Osteocyte (in vitro differentiated cells): ENCODE data around the gene KAZN. TPM values are rescaled to one million over a fixed set of nuclear protein-coding genes. Genes with fewer than 3 reads are reported as not detected.

Experiments
- DNase-seq: peaks from one replicate; pipeline ENCODE4 v3.0.0; 2021; ENCODE audit warnings: mixed read lengths; ENCODE audit not compliant: unreplicated experiment; ENCODE audit errors: extremely low spot score
- H3K27ac Mint-ChIP-seq: one replicate; pipeline ENCODE4 v1.8.0; 2021; ENCODE audit warnings: mild to moderate bottlenecking, mixed read lengths; ENCODE audit not compliant: unreplicated experiment
- H3K27me3 Mint-ChIP-seq: one replicate; pipeline ENCODE4 v1.8.0; 2021; ENCODE audit warnings: mixed read lengths; ENCODE audit not compliant: unreplicated experiment
- H3K36me3 Mint-ChIP-seq: one replicate; pipeline ENCODE4 v1.8.0; 2021; ENCODE audit warnings: mixed read lengths; ENCODE audit not compliant: unreplicated experiment
- H3K4me1 Mint-ChIP-seq: one replicate; pipeline ENCODE4 v1.8.0; 2021; ENCODE audit warnings: mixed read lengths; ENCODE audit not compliant: unreplicated experiment
- H3K4me3 Mint-ChIP-seq: one replicate; pipeline ENCODE4 v1.8.0; 2021; ENCODE audit warnings: mild to moderate bottlenecking, moderate library complexity, mixed read lengths; ENCODE audit not compliant: unreplicated experiment
- H3K9me3 Mint-ChIP-seq: one replicate; pipeline ENCODE4 v1.8.0; 2021; ENCODE audit warnings: mixed read lengths; ENCODE audit not compliant: unreplicated experiment
- CTCF ChIP-seq: fragments of 200-600 bp; sonication (generic); IDR thresholded peaks from 2 replicates; pipeline ENCODE4 v1.5.0; 2021; ENCODE audit warnings: antibody characterized with exemption, mild to moderate bottlenecking, moderate library complexity
- total RNA-seq: library from RNA; stranded (reverse); gene quantifications from 2 replicates; pipeline ENCODE4 v1.2.1, GENCODE V29; 2021

Gene KAZN
- total RNA-seq, 1 donor from 2014 or later, result 47.1 TPM

GRCh38 chr1:15048437-15048980 is 450.0 kb downstream of the KAZN start:
- Mint-ChIP-seq H3K4me3 (no peak overlapping the region), H3K9me3 (no peaks in the 10 kb centered on the region), H3K4me1 (peaks cover 6% of the 10 kb centered on the region), H3K36me3 (peaks cover 22% of the 10 kb centered on the region), H3K27me3 (no peaks in the 10 kb centered on the region), H3K27ac (no peak overlapping the region)
- DNase-seq, result no peak
- no peak for TF ChIP-seq CTCF

GRCh38 chr1:15049067-15049466 is 450.6 kb downstream of the KAZN start:
- H3K9me3 Mint-ChIP-seq, result no peaks in the 10 kb centered on the region
- peaks cover 6% of the 10 kb centered on the region for H3K4me1 Mint-ChIP-seq
- H3K27ac Mint-ChIP-seq, result no peak overlapping the region
- no peak for TF ChIP-seq CTCF
- H3K27me3 Mint-ChIP-seq, result no peaks in the 10 kb centered on the region
- H3K4me3 Mint-ChIP-seq, result no peak overlapping the region
- no peak for DNase-seq
- peaks cover 21% of the 10 kb centered on the region for H3K36me3 Mint-ChIP-seq

- H3K4me3 Mint-ChIP-seq, result no peak overlapping the region
- H3K27ac Mint-ChIP-seq, result no peak overlapping the region
- H3K27me3 Mint-ChIP-seq, result no peaks in the 10 kb centered on the region
- DNase-seq, result no peak
- peaks cover 19% of the 10 kb centered on the region for H3K36me3 Mint-ChIP-seq
- H3K9me3 Mint-ChIP-seq, result no peaks in the 10 kb centered on the region
- H3K4me1 Mint-ChIP-seq, result no peaks in the 10 kb centered on the region
- no peak for TF ChIP-seq CTCF
Measured at GRCh38 chr1:15051882-15052528, 453.5 kb downstream of the KAZN start.

GRCh38 chr1:15053153-15053552 is 454.7 kb downstream of the KAZN start:
- Mint-ChIP-seq H3K27me3 (no peaks in the 10 kb centered on the region), H3K4me3 (no peak overlapping the region), H3K9me3 (no peaks in the 10 kb centered on the region), H3K36me3 (peaks cover 28% of the 10 kb centered on the region), H3K27ac (no peak overlapping the region), H3K4me1 (no peaks in the 10 kb centered on the region)
- no peak for TF ChIP-seq CTCF
- DNase-seq, result no peak

- no peak overlapping the region for H3K27ac Mint-ChIP-seq
- peaks cover 44% of the 10 kb centered on the region for H3K36me3 Mint-ChIP-seq
- no peak for DNase-seq
- no peaks in the 10 kb centered on the region for H3K4me1 Mint-ChIP-seq
- H3K4me3 Mint-ChIP-seq, result no peak overlapping the region
- H3K9me3 Mint-ChIP-seq, result no peaks in the 10 kb centered on the region
- TF ChIP-seq CTCF, result no peak
- H3K27me3 Mint-ChIP-seq, result no peaks in the 10 kb centered on the region
Measured at GRCh38 chr1:15055736-15056415, 457.4 kb downstream of the KAZN start.
